ENCODE results near the gene SLC38A4.

SLC38A4 gene

GRCh38 chr12:46785382-46785781, 40.4 kb downstream of the SLC38A4 start:
- Histone ChIP-seq H3K27me3 (ENCODE audit: insufficient read depth, low read length) (no peaks in the 10 kb centered on the region), H3K4me1 (ENCODE audit: insufficient read depth, low read length) (no peaks in the 10 kb centered on the region), H3K36me3 (ENCODE audit: insufficient read depth, low read length) (no peaks in the 10 kb centered on the region), H2AFZ (ENCODE audit: low read depth, low read length) (no peak overlapping the region), H3K9me3 (ENCODE audit: low read length) (no peaks in the 10 kb centered on the region), H3K4me3 (ENCODE audit: low read length) (no peak overlapping the region)

DNA sequence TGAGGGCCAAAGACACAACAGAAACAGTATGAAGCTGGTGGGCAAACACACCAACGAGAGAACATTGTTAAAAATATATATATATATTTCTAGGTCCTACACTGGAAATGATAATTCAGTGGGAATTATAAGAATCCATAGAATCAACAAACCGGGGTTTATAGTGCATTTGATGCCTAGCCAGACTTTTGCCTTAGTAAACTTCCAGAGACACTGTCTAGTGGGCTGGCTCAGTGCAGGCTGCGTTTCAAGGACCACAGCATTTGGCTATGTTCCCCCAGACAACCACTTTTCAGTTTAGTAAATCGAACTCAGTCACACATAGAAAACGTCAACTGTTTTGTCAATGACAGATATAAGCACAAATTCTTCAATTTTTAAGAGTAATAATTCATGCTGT, 41.9 kb downstream of the SLC38A4 start:
- no peaks in the 10 kb centered on the region for H3K4me1 ChIP-seq (ENCODE audit: insufficient read depth, low read length)
- H3K9me3 ChIP-seq (ENCODE audit: low read length): no peaks in the 10 kb centered on the region
- no peaks in the 10 kb centered on the region for H3K36me3 ChIP-seq (ENCODE audit: insufficient read depth, low read length)
- no peaks in the 10 kb centered on the region for H3K27me3 ChIP-seq (ENCODE audit: insufficient read depth, low read length)
- H2AFZ ChIP-seq (ENCODE audit: low read depth, low read length): no peak overlapping the region
- no peak overlapping the region for H3K4me3 ChIP-seq (ENCODE audit: low read length)

DNA sequence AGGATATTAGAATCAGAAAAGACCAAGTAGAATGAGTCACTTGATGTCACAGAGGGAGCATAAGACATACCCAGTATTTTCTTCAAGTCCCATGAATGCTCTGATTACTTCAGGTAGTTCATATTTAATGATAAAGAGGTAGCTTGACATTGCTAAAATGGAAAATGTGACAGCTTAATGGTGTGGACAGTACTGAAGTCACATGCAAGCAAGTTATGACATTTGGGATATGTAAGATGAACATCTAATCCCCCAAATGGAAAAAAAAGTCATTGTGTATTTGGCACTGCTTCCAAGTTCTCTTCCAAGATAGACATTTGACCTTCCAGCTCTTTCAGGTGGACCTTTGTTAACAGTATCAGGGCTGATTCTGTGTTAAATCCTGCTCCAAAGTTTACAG, 45.9 kb downstream of the SLC38A4 start:
- no peaks in the 10 kb centered on the region for H3K9me3 ChIP-seq (ENCODE audit: low read length)
- H3K4me3 ChIP-seq (ENCODE audit: low read length): no peak overlapping the region
- H3K36me3 ChIP-seq (ENCODE audit: insufficient read depth, low read length): no peaks in the 10 kb centered on the region
- no peaks in the 10 kb centered on the region for H3K27me3 ChIP-seq (ENCODE audit: insufficient read depth, low read length)
- H3K4me1 ChIP-seq (ENCODE audit: insufficient read depth, low read length): no peaks in the 10 kb centered on the region
- H2AFZ ChIP-seq (ENCODE audit: low read depth, low read length): no peak overlapping the region

GRCh38 chr12:46779063-46779462, 46.7 kb downstream of the SLC38A4 start:
- H3K4me3 ChIP-seq (ENCODE audit: low read length): no peak overlapping the region
- H3K27me3 ChIP-seq (ENCODE audit: insufficient read depth, low read length): no peaks in the 10 kb centered on the region
- no peaks in the 10 kb centered on the region for H3K4me1 ChIP-seq (ENCODE audit: insufficient read depth, low read length)
- no peaks in the 10 kb centered on the region for H3K9me3 ChIP-seq (ENCODE audit: low read length)
- H2AFZ ChIP-seq (ENCODE audit: low read depth, low read length): no peak overlapping the region
- H3K36me3 ChIP-seq (ENCODE audit: insufficient read depth, low read length): no peaks in the 10 kb centered on the region

DNA sequence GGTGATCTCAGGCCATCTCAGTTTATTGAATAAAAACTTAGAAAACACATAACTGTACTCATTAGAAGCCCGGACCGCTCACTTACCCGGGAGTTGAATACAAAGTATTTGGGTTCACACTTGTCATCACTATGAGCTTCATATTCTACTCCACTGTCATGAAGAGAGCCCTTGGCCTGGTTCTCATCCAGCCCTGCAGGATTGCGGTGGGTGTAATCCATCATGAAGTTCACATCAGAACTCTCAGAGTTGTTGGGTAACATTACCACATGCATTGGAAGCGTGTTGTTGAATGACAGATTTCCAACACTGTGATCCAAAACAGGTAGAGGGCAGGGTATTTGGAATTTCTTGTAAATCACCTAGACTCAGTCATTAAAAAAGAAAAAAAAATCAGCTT, 47.4 kb downstream of the SLC38A4 start:
- H3K9me3 ChIP-seq (ENCODE audit: low read length): no peaks in the 10 kb centered on the region
- H3K4me3 ChIP-seq (ENCODE audit: low read length): no peak overlapping the region
- no peaks in the 10 kb centered on the region for H3K4me1 ChIP-seq (ENCODE audit: insufficient read depth, low read length)
- no peaks in the 10 kb centered on the region for H3K36me3 ChIP-seq (ENCODE audit: insufficient read depth, low read length)
- no peak overlapping the region for H2AFZ ChIP-seq (ENCODE audit: low read depth, low read length)
- no peaks in the 10 kb centered on the region for H3K27me3 ChIP-seq (ENCODE audit: insufficient read depth, low read length)

DNA sequence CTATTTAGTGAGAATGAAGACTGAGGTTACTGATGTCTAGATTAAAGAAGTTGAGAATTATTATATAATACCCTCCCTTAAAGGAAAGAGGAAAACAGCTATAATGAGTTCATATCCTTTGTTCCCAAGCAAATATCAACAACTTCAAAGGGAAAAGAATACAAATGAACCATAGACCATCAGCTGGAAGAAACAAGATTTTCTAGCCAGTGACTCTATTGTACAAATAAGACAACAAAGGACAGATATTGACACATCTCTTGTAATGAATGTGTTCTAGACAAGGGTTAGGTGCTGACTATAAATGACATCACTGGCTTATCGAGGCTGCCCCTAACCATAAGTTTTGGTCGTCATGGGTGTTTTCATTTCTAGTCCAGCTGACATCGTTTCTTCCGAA, 48.2 kb downstream of the SLC38A4 start:
- H3K36me3 ChIP-seq (ENCODE audit: insufficient read depth, low read length): no peaks in the 10 kb centered on the region
- no peaks in the 10 kb centered on the region for H3K27me3 ChIP-seq (ENCODE audit: insufficient read depth, low read length)
- no peaks in the 10 kb centered on the region for H3K9me3 ChIP-seq (ENCODE audit: low read length)
- H2AFZ ChIP-seq (ENCODE audit: low read depth, low read length): no peak overlapping the region
- no peak overlapping the region for H3K4me3 ChIP-seq (ENCODE audit: low read length)
- H3K4me1 ChIP-seq (ENCODE audit: insufficient read depth, low read length): no peaks in the 10 kb centered on the region

DNA sequence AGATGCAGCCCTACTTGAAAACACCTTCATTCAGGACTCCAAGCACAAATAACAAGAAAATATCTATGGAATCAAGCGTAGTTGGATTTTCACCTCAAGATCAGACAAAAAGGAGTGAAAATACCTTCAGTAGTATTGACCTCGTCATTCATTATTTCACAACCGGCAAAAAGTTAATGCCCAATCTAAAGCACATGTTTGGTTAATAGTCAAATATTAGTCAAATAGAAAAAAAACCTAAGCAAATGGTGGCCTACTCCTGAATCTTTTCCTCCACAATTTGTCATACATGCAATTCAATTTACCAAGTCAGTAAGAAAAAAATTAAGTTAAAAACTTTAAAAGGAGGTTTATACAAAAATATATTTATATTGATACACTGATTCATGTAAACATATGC, 50.0 kb downstream of the SLC38A4 start:
- Histone ChIP-seq H3K4me1 (ENCODE audit: insufficient read depth, low read length) (no peaks in the 10 kb centered on the region), H3K27me3 (ENCODE audit: insufficient read depth, low read length) (no peaks in the 10 kb centered on the region), H3K9me3 (ENCODE audit: low read length) (no peaks in the 10 kb centered on the region), H2AFZ (ENCODE audit: low read depth, low read length) (no peak overlapping the region), H3K36me3 (ENCODE audit: insufficient read depth, low read length) (no peaks in the 10 kb centered on the region), H3K4me3 (ENCODE audit: low read length) (no peak overlapping the region)

- H3K27me3 ChIP-seq (ENCODE audit: insufficient read depth, low read length): no peaks in the 10 kb centered on the region
- H3K4me1 ChIP-seq (ENCODE audit: insufficient read depth, low read length): no peaks in the 10 kb centered on the region
- H3K4me3 ChIP-seq (ENCODE audit: low read length): no peak overlapping the region
- H3K9me3 ChIP-seq (ENCODE audit: low read length): no peaks in the 10 kb centered on the region
- H3K36me3 ChIP-seq (ENCODE audit: insufficient read depth, low read length): no peaks in the 10 kb centered on the region
- H2AFZ ChIP-seq (ENCODE audit: low read depth, low read length): no peak overlapping the region
Observed at GRCh38 chr12:46774322-46774633, 51.5 kb downstream of the SLC38A4 start.

GRCh38 chr12:46773586-46774321, 52.0 kb downstream of the SLC38A4 start:
- Histone ChIP-seq H3K4me3 (ENCODE audit: low read length) (no peak overlapping the region), H2AFZ (ENCODE audit: low read depth, low read length) (no peak overlapping the region), H3K36me3 (ENCODE audit: insufficient read depth, low read length) (no peaks in the 10 kb centered on the region), H3K9me3 (ENCODE audit: low read length) (no peaks in the 10 kb centered on the region), H3K27me3 (ENCODE audit: insufficient read depth, low read length) (no peaks in the 10 kb centered on the region), H3K4me1 (ENCODE audit: insufficient read depth, low read length) (no peaks in the 10 kb centered on the region)

DNA sequence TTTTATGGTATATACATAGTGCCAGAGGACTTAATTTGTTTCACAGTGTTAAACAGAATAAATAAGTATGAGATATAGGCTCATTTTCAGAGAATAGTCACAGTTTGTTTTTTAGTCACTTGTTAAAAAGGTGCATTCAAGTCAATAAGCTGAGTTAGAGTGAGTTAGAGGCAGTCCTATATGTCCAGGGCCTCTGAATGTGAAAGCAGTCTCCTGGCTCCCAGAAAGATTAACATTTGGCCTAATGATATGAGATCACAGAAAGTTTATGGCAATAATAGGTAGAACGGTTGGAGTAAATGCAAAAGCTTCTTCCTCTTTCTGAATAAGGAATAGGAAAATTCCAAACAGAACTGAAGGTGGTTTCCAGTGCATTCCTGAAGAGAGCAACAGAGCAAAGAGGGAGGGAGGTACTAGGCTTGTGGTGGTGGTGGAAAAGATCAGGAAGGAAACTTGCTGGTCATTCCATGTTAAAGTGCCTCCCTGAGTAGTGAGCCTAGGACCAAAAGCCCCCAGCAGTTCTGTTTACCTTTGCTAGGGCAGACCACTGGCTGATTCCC, 54.4 kb downstream of the SLC38A4 start:
- no peaks in the 10 kb centered on the region for H3K36me3 ChIP-seq (ENCODE audit: insufficient read depth, low read length)
- no peaks in the 10 kb centered on the region for H3K27me3 ChIP-seq (ENCODE audit: insufficient read depth, low read length)
- H3K9me3 ChIP-seq (ENCODE audit: low read length): no peaks in the 10 kb centered on the region
- H3K4me1 ChIP-seq (ENCODE audit: insufficient read depth, low read length): no peaks in the 10 kb centered on the region
- H2AFZ ChIP-seq (ENCODE audit: low read depth, low read length): no peak overlapping the region
- H3K4me3 ChIP-seq (ENCODE audit: low read length): no peak overlapping the region

GRCh38 chr12:46770501-46771183, 55.2 kb downstream of the SLC38A4 start:
- H3K36me3 ChIP-seq (ENCODE audit: insufficient read depth, low read length): no peaks in the 10 kb centered on the region
- H3K4me3 ChIP-seq (ENCODE audit: low read length): no peak overlapping the region
- no peaks in the 10 kb centered on the region for H3K27me3 ChIP-seq (ENCODE audit: insufficient read depth, low read length)
- H3K4me1 ChIP-seq (ENCODE audit: insufficient read depth, low read length): no peaks in the 10 kb centered on the region
- no peak overlapping the region for H2AFZ ChIP-seq (ENCODE audit: low read depth, low read length)
- no peaks in the 10 kb centered on the region for H3K9me3 ChIP-seq (ENCODE audit: low read length)

- H3K9me3 ChIP-seq (ENCODE audit: low read length): no peaks in the 10 kb centered on the region
- H3K36me3 ChIP-seq (ENCODE audit: insufficient read depth, low read length): no peaks in the 10 kb centered on the region
- H3K27me3 ChIP-seq (ENCODE audit: insufficient read depth, low read length): no peaks in the 10 kb centered on the region
- no peak overlapping the region for H3K4me3 ChIP-seq (ENCODE audit: low read length)
- H2AFZ ChIP-seq (ENCODE audit: low read depth, low read length): no peak overlapping the region
- no peaks in the 10 kb centered on the region for H3K4me1 ChIP-seq (ENCODE audit: insufficient read depth, low read length)
Observed at GRCh38 chr12:46764005-46764404, 61.8 kb downstream of the SLC38A4 start.

DNA sequence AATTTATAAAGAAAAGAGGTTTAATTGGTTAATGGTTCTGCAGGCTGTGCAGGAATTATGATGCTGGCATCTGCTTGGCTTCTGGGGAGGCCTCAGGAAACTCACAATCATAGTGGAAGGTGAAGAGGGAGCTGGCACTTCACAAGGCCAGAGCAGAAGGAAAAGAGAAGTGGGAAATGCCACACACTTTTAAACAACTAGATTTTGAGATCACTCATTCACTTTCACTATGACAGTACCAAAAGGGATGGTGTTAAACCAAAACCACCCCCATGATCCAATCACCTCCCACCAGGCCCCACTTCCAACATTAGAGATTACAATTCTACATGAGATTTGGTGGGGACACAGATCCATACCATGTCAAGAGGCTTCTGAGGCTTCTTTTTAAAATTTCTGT, 62.6 kb downstream of the SLC38A4 start:
- Histone ChIP-seq H3K4me1 (ENCODE audit: insufficient read depth, low read length) (no peaks in the 10 kb centered on the region), H3K36me3 (ENCODE audit: insufficient read depth, low read length) (no peaks in the 10 kb centered on the region), H3K4me3 (ENCODE audit: low read length) (no peak overlapping the region), H2AFZ (ENCODE audit: low read depth, low read length) (no peak overlapping the region), H3K9me3 (ENCODE audit: low read length) (no peaks in the 10 kb centered on the region), H3K27me3 (ENCODE audit: insufficient read depth, low read length) (no peaks in the 10 kb centered on the region)
